Suppressor macrophage (primary cell): ENCODE measurements around the gene GGTA1.
"Not testable (repeated sequence)": the region's sequence is repeated elsewhere in the genome, so short reads cannot be mapped to it uniquely, and the experiment has no call there.

Experiments
- DNase-seq, 4 experiments: peaks; one replicate each; pipeline ENCODE4 v3.0.0-alpha.2; 2020 to 2022

GGTA1 gene

GRCh38 chr9:121498487-121499176 is 1.0 kb downstream of the GGTA1 start:
- peak; percentile 62 to 84 (median 80) for DNase-seq

GRCh38 chr9:121498150-121498486 is 1.5 kb downstream of the GGTA1 start:
- peak; percentile 75 to 86 (median 78) for DNase-seq

DNA sequence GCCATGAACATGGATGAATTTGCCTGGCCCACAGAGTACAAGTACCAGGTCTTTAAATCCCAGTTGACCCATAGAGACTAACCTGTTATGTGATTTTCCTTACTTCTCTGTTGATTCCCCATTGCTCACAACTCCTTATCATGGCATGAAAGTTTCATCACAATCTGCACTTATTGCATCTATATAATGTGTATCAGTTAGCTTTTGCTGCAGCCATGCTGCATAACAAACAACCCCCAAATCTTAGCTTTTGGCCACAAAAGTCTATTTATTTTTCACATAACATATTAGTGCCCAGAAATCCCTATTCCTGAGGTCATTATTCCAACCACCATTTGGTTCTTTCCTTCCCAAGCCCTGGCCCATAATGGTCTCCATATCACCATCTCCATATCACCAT is 3.7 kb downstream of the GGTA1 start:
- no peak for DNase-seq

DNA sequence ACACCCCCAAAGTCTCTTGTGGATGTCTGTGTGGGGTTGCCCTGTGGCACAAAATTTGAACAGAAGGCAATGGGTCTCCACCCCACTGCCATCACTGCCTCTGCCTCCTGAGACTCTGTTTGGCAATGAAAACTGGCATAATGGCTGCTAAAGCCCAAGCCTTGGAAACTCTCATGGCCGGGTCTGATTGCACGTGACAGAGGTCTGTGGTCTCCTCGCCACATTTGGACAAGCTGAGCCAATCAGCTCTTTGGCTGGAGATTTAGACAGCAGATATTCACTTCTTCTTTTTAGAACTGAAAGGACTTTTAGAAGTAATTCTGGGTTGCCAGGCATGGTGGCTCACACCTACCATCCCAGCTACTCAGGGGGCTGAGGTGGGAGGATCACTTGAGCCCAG is 5.5 kb downstream of the GGTA1 start:
- peak; percentile 52 to 82 (median 71) for DNase-seq

DNA sequence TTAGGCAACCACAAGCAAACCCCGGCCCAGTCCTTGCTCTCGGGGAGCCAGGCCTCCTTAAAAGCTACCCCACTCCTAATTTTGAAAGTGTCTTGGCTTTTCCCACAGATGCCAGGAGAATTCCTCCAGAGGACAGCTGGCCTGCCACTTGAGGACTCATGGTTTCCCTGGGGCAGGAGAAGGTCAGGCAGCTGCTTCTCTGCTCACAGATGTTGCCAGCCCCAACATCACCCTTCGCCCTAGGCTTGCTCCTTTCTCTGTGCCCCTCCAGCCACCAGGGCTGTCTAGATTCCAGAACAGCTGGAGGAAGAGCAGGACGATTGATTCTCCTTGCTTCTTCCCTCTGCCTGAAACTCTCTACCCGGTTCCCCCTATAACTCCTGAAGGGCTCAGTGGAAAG is 8.5 kb downstream of the GGTA1 start:
- DNase-seq, result no peak

- no peak for DNase-seq
Measured at GRCh38 chr9:121489344-121489743, 10.3 kb downstream of the GGTA1 start.

GRCh38 chr9:121486043-121486442 is 13.6 kb downstream of the GGTA1 start:
- DNase-seq, result peak; percentile 68 to 82 (median 78)

- DNase-seq, result peak; percentile 79 to 93 (median 90)
Measured at GRCh38 chr9:121485623-121486022, 14.0 kb downstream of the GGTA1 start.

GRCh38 chr9:121484651-121485446 is 14.8 kb downstream of the GGTA1 start:
- peak in 3 of 4 experiments; percentile 29 to 49 (median 35) for DNase-seq

GRCh38 chr9:121483473-121484031 is 16.1 kb downstream of the GGTA1 start:
- DNase-seq, result no peak

GRCh38 chr9:121483049-121483448 is 16.6 kb downstream of the GGTA1 start:
- DNase-seq, result peak in 3 of 4 experiments; percentile 23 to 38 (median 35)

DNA sequence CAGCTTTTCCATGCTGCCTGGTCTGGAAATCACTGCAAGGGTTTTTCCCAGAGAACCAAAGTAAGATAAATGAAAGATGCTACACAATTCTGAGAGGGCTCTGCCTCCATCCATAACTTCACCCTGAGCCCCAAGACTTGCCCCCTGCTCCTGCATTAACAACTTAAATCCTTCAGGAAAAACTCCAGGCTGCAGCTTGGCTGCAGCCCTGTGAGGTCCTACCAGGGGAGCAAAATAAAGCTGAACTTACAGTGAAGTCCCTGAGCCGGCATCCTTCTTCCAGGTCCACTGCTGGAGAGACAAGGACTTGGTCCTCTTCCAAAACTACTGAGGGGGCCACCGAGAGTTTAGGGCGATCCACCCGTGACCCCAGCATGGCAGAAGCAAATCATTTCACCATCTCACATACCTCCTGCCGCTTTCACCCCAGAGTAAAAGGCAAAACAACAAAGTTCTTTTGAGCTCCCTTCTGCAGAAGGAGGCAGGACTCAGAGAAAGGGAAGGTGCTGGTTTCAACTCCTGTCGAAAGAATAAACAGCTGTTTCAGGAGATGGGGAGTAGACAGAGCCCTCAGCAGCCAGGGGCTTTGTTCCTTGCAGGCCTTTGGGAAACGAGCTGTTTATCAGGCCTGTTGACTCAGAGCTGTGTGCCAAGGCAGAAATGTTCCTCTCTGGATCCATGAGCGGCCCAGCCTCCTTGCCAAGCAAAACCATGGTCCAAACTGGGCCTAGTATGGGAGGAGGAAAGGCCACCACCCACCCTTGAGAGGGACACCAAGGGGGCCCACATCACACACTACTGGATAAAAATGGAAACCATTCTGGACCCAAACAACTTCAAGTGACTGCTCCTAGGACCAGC is 20.6 kb downstream of the GGTA1 start:
- no peak for DNase-seq

GRCh38 chr9:121476156-121476555 is 23.5 kb downstream of the GGTA1 start:
- no peak for DNase-seq

DNA sequence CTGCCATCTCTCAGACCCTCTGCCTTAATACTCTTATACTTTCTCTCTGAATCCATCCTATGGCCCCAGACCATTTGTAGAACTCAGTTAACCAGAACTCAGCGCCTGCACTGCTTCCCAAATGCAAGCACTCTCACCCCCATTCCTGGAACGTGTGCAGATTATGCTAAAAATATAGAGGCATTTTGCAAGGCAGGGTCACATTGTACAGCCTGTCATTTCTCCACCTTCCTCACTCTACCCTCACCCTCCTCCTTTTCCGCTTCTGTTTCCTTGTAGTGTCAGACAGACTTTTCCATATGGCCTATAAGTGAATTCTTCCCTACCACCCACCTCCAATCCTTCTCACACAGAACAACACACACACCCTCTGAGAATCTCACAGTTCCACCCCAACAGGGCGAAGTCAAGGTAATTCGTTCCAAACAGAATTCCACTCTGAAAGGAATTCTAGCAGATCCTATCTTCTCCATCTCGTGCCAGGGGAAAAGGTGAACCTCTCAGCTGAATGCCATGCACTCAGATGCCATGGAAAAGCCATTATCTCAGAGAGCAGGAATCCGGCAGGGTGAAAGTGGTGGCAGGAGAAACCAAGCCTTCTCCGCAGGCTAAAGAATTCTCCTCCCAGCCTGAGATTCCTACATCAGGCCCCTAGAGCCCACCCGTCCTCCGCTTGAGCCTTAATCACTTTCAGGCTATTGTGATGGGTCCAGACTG is 25.3 kb downstream of the GGTA1 start:
- DNase-seq, result peak in 1 of 4 experiments; percentile 11

GRCh38 chr9:121473229-121473628 is 26.4 kb downstream of the GGTA1 start:
- no peak for DNase-seq

DNA sequence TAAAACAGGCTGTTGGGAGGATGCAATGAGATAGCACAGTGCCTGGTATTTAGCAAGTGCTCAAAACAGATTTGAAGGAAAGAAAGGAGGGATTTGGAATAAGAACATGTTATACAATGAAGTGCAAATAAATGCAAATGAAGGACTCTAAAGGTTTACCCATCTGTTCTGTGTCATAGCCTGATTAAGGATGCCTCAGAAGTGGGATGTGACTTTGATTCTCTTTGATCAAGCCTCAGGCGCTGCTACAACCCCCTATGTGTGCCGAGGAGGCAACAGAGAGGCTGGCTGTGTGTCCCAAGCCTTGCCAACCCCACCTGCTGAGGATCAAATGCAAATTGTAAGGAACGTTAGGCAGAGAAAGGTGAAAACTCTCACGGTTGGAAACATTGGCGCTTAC is 27.2 kb downstream of the GGTA1 start:
- DNase-seq, result no peak

- no peak for DNase-seq
Measured at GRCh38 chr9:121466142-121466541, 33.5 kb downstream of the GGTA1 start.

DNA sequence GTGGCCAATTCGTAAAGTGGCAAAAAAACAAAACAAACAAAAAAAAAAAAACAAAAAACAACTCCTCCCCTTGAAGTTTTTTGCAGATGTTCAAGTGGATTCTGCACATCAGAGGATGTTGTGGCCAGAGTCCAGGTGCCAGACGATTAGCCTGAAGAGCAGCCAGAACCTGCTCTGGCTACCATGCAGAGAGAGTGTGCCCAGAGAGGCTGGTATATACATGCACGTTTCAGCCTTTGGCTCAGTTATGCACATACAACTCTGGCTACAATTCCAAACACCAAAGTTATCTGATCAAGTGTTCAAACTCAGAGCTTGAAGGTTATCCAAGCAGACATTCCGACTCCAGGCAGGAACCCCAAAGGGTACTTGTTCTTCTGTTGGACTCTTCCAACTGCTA is 34.7 kb downstream of the GGTA1 start:
- DNase-seq, result no peak

DNA sequence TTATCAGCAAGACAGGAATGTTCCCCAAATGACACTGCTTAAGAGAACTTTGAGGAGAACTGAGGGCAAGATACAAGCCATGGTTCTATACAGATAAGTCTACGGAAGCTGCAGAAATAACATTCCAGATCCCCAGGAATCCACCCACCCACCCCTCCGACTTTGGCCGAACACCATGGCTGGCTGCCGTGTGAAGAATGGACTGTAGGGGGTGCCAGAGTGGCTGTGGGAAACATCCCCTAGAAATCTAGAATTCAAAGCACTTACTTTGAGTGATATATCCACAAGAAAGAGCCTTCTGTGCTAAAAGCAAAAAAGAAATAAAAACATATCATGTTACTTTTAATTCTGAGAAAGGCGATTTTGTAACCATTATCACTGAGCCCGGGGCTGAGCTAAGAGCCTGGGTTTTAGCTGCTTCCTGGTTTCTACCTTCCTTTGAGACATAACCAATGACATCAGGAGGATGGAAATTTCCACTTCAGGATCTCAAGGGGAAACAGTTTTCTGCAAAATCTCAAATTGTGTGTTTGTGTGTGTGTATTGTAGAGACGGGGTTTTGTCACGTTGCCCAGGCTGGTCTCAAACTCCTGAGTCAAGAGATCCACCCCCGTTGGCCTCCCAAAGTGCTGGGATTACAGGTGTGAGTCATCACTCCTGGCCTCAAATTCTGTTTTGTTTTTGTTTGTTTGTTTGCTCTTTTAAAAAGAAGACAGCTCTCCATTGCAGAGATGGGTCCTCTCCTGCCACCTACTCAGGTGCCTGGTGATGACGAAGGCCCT is 36.4 kb downstream of the GGTA1 start:
- peak; percentile 56 to 80 (median 70) for DNase-seq

DNA sequence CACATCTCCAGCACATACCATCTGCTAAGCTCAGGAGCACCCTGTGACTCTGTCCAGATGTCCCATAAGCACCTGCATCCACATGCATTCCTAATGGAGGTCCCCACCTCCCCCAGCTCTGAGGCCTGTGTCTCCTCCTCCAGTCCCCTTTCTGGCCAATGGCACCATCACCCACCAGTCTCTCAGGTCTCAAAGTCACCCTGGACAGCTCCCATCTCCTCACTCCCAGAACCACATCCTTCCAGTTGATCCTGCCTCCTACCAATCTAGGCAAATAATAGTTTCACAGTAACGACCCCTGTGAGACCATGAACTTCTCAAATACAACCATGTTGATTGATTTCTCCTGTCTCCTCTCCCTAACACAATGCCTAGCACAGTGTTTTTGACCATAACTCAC is 40.1 kb downstream of the GGTA1 start:
- DNase-seq, result no peak

DNA sequence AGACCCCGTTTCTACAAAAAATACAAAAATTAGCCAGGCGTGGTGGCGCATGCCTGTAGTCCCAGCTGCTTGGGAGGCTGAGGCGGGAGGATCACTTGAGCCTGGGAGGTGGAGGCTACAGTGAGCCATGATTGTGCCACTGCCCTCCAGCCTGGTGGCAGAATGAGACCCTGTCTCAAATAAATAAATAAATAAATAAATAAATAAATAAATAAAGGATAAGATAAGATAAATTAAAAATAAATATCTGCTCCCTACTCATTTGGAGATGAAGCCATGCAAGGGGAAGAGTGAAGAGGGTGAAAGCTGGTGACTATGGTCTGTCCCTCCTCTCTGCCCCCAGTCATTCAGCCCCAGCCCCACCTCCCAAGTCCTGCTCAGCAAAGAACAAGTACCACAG is 41.2 kb downstream of the GGTA1 start:
- DNase-seq, result not testable (repeated sequence)
